ENCODE measurements around the gene GPR157.

- no peak for TF ChIP-seq CTCF (IDR thresholded peaks at IDR 0.05)
- TF ChIP-seq POLR2A (IDR thresholded peaks at IDR 0.05) = no peak
- TF ChIP-seq EP300 (IDR thresholded peaks at IDR 0.05) = no peak
Observed at GRCh38 chr1:9155879-9156278, 27.0 kb upstream of the GPR157 start.
